GM19099 (cell line): ENCODE data around the gene FOXD1.

ENCODE experiments used
- POLR2A ChIP-seq: IDR thresholded peaks from 3 replicates; pipeline ENCODE4 v1.6.1; 2011; ENCODE audit warnings: low read depth; ENCODE audit not compliant: insufficient read length; ENCODE audit errors: extremely low read depth

The FOXD1 gene

DNA sequence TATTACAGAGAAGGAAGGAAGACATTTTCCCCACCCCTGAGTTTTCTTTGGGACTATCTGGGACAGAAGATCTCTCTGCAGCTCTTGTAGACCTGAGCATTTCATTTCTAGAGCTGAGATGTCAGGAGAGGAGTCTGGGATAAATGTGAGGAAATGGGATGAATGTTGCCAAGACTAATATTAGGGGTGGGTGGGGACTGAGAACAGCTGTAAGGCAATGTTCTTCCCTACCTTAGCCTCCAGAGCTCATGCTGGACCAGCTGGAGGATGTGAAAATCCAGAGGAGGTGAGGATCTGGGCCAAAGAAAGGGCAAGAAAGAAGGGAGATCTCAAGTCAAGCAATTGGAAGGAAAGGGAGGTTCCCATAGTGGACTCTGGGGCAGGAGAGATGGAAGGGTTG lies 23.1 kb upstream of the FOXD1 start:
- no peak for TF ChIP-seq POLR2A

DNA sequence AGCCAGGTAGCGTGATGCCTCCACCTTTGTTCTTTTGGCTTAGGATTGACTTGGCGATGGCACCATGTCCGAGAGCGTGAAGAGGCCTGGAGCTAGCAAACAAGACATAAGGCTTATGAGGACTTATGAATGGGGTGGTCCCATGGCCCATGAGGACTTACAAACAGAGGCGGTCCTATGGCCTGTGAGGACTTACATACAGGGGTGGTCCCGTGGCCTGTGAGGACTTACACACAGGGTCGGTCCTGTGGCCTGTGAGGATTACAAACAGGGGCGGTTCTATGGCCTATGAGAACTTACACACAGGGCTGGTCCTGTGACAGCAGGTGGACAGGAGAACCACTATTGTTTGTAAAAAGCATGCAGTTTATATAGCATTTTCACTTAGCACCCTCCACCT lies 21.3 kb upstream of the FOXD1 start:
- TF ChIP-seq POLR2A = no peak

DNA sequence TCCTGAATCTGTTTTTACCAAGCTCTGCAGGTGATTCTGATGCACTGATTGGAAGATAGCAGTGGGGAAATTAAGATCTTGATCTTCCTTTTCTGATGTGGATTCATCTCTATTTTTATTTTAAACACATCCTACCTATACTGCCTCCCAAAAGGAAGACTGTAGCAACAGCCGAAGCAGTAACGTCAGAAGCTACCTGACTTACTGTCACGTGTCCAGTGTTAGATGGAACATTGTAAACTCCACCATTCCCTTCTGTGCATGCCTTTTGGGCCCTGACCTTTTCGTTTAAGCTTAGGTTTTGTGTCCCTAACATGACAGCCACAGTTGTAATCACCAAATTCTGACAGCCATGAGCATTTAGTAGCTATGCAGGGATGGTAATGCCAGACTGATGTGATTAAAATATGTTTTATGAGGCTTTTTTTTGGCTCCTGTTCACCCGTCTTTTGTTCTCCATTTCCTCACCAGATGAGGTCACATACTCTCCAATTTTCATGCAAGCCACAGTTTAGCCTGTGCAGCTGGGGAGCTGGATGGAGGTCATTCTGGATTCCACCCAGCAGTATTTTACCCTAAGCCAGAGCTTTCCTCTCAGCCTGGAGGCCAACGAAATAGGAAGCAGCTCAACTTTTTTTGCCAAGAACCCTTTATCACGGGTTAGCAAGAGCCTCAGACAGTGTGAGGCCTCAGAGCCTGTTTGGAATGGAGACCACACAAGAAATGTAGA lies 15.6 kb upstream of the FOXD1 start:
- no peak for TF ChIP-seq POLR2A

DNA sequence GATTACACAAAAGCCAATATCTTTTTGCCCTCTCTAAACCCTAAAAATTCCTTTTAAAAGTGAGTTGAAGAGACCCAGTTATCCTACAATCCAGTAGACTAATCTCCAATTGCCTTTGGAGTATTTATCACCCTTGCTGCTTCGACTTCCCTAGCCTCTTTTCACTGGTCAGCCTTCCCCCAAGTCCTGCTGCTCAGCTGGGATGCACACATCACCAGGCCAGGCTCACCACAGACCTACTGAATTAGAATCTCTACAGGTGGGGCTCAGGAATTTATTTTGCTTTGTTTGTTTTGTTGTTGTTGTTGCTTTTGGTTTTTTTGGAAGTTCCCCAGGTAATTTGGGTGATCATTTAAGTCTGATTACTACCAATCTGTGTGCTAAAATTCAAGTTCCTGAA lies 11.6 kb upstream of the FOXD1 start:
- no peak for TF ChIP-seq POLR2A

DNA sequence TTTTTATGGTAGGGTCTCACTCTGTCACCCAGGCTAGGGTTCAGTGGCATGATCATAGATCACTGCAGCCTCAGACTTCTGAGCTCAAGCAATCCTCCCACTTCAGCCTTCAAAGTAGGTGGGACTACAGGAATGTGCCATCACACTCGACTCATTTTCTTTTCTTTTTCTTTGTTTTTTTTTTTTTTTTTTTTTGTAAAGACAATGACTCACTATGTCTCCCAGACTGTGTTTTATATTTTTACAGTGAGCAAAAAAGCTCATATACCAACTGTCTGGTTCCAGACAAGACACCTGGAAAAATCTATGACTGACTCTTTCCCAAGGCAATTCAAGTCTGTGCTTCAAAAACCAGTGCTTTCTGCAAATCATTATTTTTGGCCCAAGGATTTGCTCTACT lies 10.8 kb upstream of the FOXD1 start:
- TF ChIP-seq POLR2A = no peak

DNA sequence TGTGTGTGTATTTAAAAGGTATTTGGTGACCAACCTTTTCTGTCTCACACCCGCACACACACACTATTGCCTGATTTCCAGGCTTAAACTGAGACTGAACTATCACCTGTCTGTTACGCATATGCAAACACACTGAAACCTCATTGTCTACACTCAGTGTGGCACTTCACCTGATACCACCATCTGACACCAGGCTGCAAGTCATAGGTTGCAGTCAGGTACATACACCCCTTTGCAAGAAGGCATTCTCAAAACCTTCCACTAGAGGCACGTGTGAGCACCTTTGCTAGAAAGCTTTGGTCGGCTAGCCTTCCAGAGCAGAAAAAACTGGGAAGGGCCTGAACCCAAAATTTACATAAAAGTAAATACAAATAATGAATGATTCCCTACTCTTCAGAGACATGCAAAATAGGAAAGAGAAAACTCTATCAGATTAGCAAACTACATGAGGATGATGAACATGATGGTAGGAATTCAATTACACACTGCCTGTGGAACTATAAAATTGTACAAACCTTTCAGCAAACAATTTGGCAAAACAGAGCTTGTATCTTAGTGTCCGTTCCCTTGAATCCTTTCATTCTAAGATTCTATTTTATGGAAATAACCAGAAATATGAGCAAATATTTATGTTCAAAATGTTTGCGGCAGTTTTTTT lies 5.9 kb upstream of the FOXD1 start:
- TF ChIP-seq POLR2A = no peak

DNA sequence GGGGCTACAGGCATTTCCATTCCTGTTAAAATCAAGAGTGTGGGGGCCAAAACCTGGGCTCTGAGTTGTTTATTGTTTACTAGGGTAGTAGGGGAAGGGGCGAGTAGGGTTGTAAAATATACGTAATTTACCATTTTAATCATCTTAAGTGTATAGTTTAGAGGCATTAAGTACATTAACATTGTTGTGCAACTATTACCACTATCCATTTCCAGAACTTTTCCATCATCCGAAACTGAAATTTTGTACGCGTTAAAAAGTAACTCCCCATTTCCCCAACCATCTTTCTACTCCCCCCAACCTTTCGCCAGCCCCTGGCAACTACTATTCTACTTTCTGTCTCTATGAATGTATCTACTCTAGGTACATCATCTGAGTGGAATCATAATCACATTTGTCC lies 3.6 kb upstream of the FOXD1 start:
- no peak for TF ChIP-seq POLR2A

DNA sequence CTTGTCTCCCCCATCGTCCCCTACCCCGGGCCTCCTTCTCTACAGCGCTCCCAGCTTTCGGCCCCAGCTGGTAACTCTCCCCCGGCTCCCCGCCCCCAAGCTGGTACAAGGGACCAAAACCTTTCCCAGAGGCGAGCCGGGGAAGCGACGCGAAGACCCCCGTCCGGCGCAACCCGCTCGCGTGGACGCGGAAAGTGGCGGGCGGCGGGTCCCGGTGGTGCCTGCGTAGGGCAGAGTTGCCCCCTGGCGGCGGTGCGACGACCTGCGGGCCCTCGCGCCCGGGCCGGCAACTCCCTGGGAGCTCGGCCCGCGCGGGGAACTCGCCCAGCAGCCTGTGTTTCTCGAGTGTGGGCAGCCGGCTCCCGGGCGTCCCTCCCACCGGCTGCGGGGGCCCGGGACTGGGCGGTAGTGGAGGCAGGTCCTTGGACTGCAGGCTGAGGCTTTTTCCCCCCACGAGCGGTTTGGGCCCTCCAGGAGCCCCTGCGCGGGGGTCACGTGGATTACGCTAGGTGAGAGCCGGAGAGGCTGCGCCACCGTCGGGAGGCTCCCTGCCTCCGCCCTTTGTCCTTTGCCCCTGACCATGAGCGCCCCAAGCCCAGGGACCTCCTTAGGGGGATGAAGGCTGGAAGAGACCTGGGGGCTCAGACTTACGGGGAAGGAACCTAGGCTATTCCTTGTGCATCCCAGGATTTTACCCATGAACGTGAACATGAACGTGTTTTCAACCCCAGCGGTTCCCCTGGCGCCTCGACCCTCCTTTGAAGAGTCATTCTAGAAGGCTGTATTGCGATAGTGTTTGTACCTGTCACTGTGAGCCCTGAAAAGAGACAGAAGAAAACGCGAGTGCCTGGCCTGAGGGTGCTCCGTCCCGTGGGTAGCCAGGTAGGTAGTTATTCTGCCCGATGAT lies 2.9 kb upstream of the FOXD1 start:
- TF ChIP-seq POLR2A = no peak

DNA sequence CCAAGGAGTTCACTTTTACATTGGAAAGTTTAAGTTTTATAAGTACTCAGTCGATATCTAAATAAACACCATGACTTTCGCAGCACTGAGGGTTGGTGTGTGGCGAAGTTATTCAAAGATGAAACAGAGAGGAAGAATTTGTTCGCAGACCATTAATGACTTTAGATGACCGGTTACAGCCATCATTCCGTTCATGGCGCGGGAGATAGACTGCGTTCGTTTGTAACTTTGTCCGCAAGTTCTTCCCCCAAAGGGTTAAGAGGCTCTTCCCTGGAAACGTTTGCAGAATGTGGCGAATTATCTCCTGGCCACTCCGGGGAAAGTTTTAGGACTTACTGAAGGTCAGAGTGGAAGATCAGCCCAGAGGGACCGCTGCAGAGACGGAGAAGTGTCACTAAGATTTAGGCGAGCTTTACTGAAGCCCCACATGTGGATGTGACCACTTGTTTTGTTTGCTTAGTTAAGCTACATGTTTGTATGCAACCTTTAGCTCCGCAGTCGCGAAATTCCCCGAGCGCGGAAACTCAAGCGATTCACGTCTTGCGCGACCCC lies 2.2 kb upstream of the FOXD1 start:
- TF ChIP-seq POLR2A = no peak

DNA sequence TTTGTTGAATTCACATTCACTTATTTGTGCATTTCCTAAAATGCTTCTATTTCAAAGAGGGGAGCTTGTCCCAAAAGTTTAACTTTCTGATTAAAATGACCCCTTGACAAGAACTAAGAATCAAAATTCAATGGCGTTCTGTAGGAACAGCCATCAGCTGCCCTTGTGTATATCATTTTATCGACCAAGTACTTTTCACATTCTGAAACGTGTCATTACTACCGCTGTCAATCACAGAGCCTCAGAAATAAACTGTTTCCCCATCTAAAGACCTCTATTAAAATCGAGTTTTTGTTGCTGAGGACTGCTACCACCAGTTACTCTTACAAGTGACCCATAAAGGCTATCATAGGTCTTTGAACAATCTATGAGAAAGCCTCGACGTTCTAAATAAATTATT lies 1.6 kb upstream of the FOXD1 start:
- TF ChIP-seq POLR2A = no peak

DNA sequence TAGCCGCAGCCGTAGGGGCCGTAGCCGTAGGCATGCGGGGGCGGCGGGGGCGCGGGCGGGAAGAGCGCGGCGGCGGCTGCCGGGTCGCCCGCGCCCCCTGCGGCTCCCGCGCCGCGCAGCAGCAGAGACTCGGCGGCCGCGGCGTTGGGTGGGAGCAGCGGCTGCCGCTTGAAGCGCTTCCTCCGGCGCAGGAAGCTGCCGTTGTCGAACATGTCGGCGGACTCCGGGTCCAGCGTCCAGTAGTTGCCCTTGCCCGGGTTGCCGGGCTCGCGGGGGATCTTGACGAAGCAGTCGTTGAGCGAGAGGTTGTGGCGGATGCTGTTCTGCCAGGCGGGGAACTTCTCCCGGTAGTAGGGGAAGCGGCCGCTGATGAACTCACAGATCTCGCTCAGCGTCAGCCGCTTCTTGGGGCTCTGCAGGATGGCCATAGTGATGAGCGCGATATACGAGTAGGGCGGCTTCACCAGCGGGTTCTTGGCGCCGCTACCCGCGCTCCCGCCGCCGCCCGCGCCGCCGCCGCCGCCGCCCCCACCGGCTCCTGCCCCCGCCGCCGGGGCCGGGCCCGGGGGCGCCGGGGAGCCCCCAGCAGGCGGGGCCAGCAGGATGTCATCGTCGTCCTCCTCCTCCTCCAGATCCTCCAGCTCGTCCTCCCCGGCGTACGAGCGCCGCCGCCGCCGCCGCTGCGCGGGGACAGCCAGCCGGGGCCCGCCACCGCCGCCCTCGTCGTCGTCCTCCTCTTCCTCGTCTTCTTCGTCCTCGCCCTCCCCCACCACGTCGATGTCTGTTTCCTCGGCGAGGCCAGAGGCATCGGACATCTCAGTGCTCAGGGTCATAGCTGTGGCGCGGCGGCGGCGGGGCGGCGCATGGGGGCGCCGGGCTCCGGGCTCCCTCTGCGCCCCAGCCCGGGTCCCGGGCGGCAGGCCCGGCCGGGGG lies 781 bp downstream of the FOXD1 start:
- TF ChIP-seq POLR2A = no peak

DNA sequence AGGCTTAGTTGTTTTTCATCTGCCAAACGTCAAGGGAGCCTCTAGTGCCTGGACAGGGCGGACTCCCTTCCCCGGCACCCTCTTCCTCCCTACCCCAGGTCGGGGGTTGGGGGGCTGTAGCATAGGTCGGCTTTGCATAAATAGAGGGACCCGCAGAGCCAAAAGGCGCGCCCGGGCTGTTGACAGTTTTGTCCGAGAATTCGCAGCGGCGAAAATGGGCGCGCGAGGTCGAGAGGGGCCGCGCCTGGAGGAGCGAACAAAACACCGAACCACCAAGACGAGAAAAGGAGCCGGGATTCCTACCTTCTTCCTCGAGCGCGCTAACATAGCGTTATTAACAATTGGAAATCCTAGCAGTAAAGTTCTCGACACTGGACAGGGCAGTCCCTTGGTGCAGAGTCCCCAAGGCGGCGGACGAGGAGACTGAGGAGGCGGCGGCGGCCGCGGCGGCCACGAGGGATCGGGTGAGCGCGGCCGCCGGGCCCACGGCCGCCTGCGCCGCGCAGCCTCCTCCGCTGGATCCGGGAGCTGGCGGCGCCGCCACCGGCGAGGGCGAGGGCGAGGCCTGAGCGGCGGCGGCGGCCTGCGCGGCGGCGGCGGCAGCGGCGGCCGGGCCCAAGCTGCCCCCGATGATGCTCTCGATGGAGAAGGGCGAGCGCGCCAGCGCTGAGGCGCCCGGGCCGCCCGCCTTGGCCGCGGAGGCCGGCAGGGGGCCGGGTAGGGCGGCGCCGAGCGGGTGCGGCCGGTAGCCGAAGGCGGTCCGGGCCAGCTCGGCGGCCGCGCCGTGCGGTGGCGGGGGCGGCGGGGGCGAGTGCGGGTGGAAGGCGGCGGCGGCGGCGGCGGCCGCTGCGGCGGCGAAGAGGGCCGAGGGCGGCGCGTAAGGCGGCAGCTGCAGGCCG lies 1.7 kb downstream of the FOXD1 start:
- no peak for TF ChIP-seq POLR2A

DNA sequence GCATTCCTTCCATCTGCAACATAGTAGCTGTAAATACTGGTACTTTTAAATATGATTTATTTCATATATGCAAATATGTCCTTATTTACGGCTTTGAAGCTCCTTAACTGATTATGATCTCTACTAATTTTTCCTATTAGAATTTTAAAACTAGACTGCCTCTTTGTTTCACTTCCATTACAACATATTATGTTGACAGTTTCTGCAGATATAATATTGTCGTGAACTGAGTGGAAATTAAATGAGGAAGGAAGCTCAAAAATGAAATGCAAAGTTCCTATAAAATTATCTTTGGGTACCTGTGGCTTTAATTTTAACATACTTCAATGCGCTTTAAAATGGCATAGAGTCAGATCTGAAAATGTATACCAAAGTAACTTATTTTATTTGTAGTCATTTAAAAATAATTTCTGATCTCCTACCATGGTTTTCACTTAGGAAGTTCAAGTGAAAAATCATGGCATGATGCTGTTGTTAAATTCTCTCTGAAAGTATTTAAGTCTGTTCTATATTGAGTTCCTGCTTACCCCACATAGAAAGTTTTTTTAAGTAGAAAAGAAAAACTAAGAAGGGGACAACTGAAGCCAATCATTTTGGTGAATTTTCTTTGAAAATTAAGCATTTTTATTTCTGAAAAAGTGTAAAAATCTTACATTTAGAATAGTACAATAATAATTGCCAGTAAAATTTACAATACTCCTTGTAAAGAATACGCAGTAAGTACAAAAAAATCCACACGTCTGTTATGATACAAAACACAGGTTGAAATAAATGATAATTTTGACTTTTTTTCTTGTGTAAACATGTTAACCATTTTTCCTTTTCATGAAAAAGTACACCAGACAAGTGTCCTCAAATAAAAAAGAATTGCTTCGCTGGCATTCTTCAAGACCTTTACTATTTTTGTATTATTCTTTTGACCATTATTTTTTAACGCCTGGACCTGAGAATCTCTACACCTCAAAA lies 2.6 kb downstream of the FOXD1 start:
- no peak for TF ChIP-seq POLR2A
